ENCODE results near the gene MYCBPAP. TPM values are rescaled to one million over a fixed set of nuclear protein-coding genes. Genes with fewer than 3 reads are reported as not detected.

MYCBPAP gene
- total RNA-seq, 4 donors from 2014 or later: 0.64 to 3.7 (median 2.7) TPM; not detected in 1

DNA sequence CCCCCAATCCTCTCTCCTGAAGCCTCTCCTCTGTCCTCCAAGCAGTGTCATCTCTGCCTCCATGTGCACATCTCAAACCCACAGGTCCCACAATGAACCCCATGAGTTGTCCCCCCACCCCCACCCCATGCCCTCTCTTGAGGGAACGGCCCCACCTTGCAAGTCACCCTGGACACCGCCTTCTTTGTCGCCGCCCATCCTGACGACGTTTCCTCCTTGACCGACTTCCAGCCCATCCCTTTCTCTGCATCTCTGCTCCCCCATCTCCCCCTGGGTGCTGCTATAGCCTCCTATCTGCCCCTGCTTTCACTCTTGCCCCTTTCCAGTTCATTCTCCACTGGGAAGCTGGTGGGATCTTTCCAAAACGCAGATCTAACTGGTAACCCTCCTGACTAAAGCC lies 37.1 kb downstream of the MYCBPAP start:
- 32% methylated on average over 8 of the region's 8 CpGs; no CpG with 5 or more reads in 1 of the 2 donors for WGBS, 2 donors (ENCODE audit: low coverage in 1 of 2)

DNA sequence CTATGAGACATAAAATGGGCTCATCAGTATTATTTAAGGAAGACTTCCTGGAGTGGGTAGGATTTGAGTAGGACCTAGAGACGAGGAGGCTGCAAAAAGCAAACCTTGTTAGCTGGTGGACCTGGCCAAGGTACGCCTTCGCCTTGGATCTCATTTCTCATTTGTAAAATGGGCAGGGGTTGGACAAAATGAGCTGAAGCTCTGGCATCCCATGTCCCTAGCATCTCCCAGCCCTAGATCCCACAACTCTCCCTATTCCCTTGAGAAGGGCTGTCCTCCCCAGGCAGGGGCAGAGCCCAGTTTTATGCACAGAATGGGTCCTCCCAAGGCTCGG lies 38.4 kb downstream of the MYCBPAP start:
- Histone ChIP-seq H3K4me3 (peak overlapping the region in 3 of 4 donors; percentile 48 to 65 (median 63)), H3K36me3 (no peaks in the 10 kb centered on the region), H3K4me1 (peaks cover 12 to 48% (median 37%) of the 10 kb centered on the region in 4 donors), H3K27me3 (no peaks in the 10 kb centered on the region), H3K27ac (peak overlapping the region; percentile 85 to 91 (median 90)), H3K9me3 (no peaks in the 10 kb centered on the region)
- 49% methylated on average over 4 of the region's 4 CpGs; no CpG with 5 or more reads in 1 of the 2 donors for WGBS, 2 donors (ENCODE audit: low coverage in 1 of 2)
- in situ Hi-C loops (cut with MboI; ENCODE audit: low pct_ligation_motif_present in 1 of 4, low pct_unique_long_range_greater_than_20kb in 1 of 4, low sequenced_read_pairs in 3 of 4) (loop anchor here (10.0 to 25.0 kb wide), 7 partner anchors 62 to 416 kb away; partner anchors contain the start of gene WFIKKN2 (in 2 of the 4)), intact Hi-C loops (cut with DNase I; ENCODE audit: low total_unique reads) (loop anchor here (5.0 to 10.0 kb wide), 3 partner anchors 62 to 296 kb away; no protein-coding TSS in a partner anchor)
- no peak for DNase-seq
- no peak for TF ChIP-seq POLR2AphosphoS5 (IDR thresholded peaks at IDR 0.05)
- no peak for TF ChIP-seq CTCF (IDR thresholded peaks at IDR 0.05)
- no peak for TF ChIP-seq EP300 (IDR thresholded peaks at IDR 0.05; ENCODE audit: low read depth)
- TF ChIP-seq POLR2A (IDR thresholded peaks at IDR 0.05): no peak

More for the DNA sequence above, 37.1 kb downstream of the MYCBPAP start:
- TF ChIP-seq EP300 (IDR thresholded peaks at IDR 0.05; ENCODE audit: low read depth) (no peak), POLR2A (IDR thresholded peaks at IDR 0.05) (no peak), POLR2AphosphoS5 (IDR thresholded peaks at IDR 0.05) (no peak), CTCF (IDR thresholded peaks at IDR 0.05) (no peak)
- H3K4me1 ChIP-seq: peaks cover 20 to 60% (median 48%) of the 10 kb centered on the region in 4 donors
- peak overlapping the region in 2 of 4 donors; percentile 3 to 8 for H3K27ac ChIP-seq
- no peaks in the 10 kb centered on the region for H3K9me3 ChIP-seq
- in situ Hi-C loops (cut with MboI; ENCODE audit: low pct_ligation_motif_present in 1 of 4, low pct_unique_long_range_greater_than_20kb in 1 of 4, low sequenced_read_pairs in 3 of 4): loop anchor here (10.0 to 25.0 kb wide), 7 partner anchors 61 to 417 kb away; partner anchors contain the start of gene WFIKKN2 (in 2 of the 4)
- H3K27me3 ChIP-seq: no peaks in the 10 kb centered on the region
- DNase-seq: peak; percentile 71
- no peaks in the 10 kb centered on the region for H3K36me3 ChIP-seq
- intact Hi-C loops (cut with DNase I; ENCODE audit: low total_unique reads): loop anchor here (5.0 to 10.0 kb wide), 3 partner anchors 61 to 297 kb away; no protein-coding TSS in a partner anchor
- no peak overlapping the region for H3K4me3 ChIP-seq

DNA sequence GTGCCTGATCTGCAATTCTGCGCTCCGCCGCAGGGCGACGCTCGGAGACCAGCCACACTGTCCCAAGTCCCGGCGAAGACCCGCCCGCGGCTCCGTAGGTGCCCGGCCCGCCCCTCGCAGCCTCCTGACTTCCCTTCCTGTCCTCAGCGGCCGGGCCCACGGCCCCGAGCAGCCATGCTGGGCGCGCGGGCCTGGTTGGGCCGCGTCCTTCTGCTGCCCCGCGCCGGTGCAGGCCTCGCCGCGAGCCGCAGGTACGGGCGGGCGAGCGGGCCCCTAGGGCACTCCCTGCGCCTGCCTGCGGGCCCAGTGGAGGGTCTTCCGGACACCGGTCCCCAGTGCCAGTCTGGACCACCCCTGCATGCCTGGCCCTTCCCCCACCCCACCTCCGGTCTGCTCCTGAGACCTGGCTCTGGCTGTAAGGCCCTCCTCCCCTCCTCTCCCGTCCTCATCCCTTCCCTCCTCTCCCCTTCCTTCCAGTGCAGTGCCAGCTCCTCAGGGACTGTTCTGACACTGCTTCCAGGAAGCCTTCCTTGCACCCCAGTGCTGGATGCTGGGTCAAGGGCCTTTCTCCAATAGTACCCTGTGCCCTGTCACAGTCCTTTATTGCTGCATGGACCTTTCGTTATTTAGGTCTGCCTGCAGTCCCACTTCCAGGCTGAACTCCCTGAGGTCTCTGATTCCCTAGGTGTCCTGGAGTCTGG lies 38.9 kb downstream of the MYCBPAP start, which contains the start of gene SPATA20:
SPATA20 (plus strand) TSS at position 140 of the 701 bp plus-strand sequence; CDS start at position 175, 35 bp downstream.
- intact Hi-C loops (cut with DNase I; ENCODE audit: low total_unique reads) (loop anchor here (5.0 to 10.0 kb wide), 3 partner anchors 62 to 295 kb away; no protein-coding TSS in a partner anchor), in situ Hi-C loops (cut with MboI; ENCODE audit: low pct_ligation_motif_present in 1 of 4, low pct_unique_long_range_greater_than_20kb in 1 of 4, low sequenced_read_pairs in 3 of 4) (loop anchor here (10.0 to 25.0 kb wide), 7 partner anchors 62 to 415 kb away; partner anchors contain the start of gene WFIKKN2 (in 2 of the 4))
- WGBS, 2 donors (ENCODE audit: low coverage in 1 of 2): 4% methylated on average over 22 of the region's 42 CpGs; no CpG with 5 or more reads in 1 of the 2 donors
- Histone ChIP-seq H3K4me3 (peak within 1 kb of the TSS; percentile 23 to 65 (median 56)), H3K9me3 (no peaks in the 10 kb centered on the region), H3K36me3 (no peaks in the 10 kb centered on the region), H3K4me1 (peaks cover 11 to 46% (median 33%) of the 10 kb centered on the region in 4 donors), H3K27ac (peak within 1 kb of the TSS; percentile 85 to 91 (median 90)), H3K27me3 (no peaks in the 10 kb centered on the region)
- DNase-seq: peak; percentile 95
- peak; percentile 96 to 99 (median 98) for TF ChIP-seq CTCF (IDR thresholded peaks at IDR 0.05)
- no peak for TF ChIP-seq EP300 (IDR thresholded peaks at IDR 0.05; ENCODE audit: low read depth)
- peak; percentile 82 for TF ChIP-seq POLR2A (IDR thresholded peaks at IDR 0.05)
- peak; percentile 64 to 89 (median 81) for TF ChIP-seq POLR2AphosphoS5 (IDR thresholded peaks at IDR 0.05)

DNA sequence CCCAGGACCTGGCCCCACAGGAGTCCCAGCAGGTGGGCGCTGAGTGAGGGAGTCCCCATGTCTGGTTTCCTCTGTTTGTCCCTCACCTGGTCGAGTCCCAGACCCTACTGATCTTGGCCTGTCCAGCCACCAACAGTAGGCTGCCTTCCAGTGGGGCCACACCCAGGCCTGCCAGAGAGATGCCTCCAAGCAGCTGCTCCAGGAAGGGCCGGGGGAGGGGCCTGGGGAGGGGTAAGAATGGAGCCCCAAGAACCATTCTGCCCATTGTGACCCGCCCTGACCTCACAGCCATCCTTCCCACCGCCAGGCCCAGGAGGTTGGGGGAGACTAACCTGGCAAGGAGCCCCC lies 39.5 kb downstream of the MYCBPAP start:
- intact Hi-C loops (cut with DNase I; ENCODE audit: low total_unique reads) (loop anchor here (5.0 to 10.0 kb wide), 3 partner anchors 63 to 295 kb away; no protein-coding TSS in a partner anchor), in situ Hi-C loops (cut with MboI; ENCODE audit: low pct_ligation_motif_present in 1 of 4, low pct_unique_long_range_greater_than_20kb in 1 of 4, low sequenced_read_pairs in 3 of 4) (loop anchor here (10.0 to 25.0 kb wide), 7 partner anchors 63 to 415 kb away; partner anchors contain the start of gene WFIKKN2 (in 2 of the 4))
- WGBS, 2 donors (ENCODE audit: low coverage in 1 of 2): 40% methylated on average over 4 of the region's 5 CpGs; no CpG with 5 or more reads in 1 of the 2 donors
- Histone ChIP-seq H3K27me3 (no peaks in the 10 kb centered on the region), H3K9me3 (no peaks in the 10 kb centered on the region), H3K4me1 (peaks cover 11 to 41% (median 28%) of the 10 kb centered on the region in 4 donors), H3K4me3 (peak overlapping the region in 3 of 4 donors; percentile 48 to 65 (median 63)), H3K36me3 (no peaks in the 10 kb centered on the region), H3K27ac (peak overlapping the region; percentile 85 to 91 (median 90))
- peak; percentile 69 for DNase-seq
- TF ChIP-seq POLR2AphosphoS5 (IDR thresholded peaks at IDR 0.05): no peak
- TF ChIP-seq POLR2A (IDR thresholded peaks at IDR 0.05): no peak
- TF ChIP-seq CTCF (IDR thresholded peaks at IDR 0.05): no peak
- no peak for TF ChIP-seq EP300 (IDR thresholded peaks at IDR 0.05; ENCODE audit: low read depth)

Data from transverse colon (tissue), 4 donors.